Fibroblast of the aortic adventitia (primary cell): ENCODE measurements around the gene LRRD1. TPM values are rescaled to one million over a fixed set of nuclear protein-coding genes. Genes with fewer than 3 reads are reported as not detected.

Experiments used
- DNase-seq: peaks from one replicate; pipeline ENCODE4 v3.0.0-alpha.2; 2010; ENCODE audit warnings: low read depth
- H3K4me3 ChIP-seq: 2 replicates; pipeline ENCODE4 v1.5.1; 2011; ENCODE audit warnings: low read depth, mild to moderate bottlenecking, control low read depth, low read length, moderate library complexity
- CTCF ChIP-seq: IDR thresholded peaks from 2 replicates; pipeline ENCODE4 v1.5.1; 2011; ENCODE audit warnings: mild to moderate bottlenecking, low read length, control low read depth, inconsistent platforms; ENCODE audit not compliant: insufficient read depth
- total RNA-seq: library from RNA; depleted of rRNA; stranded (reverse); fragments of >200 nt; gene quantifications from 2 replicates; pipeline ENCODE4 v1.2.3, GENCODE V29; 2012; ENCODE audit warnings: low replicate concordance

Gene LRRD1
- total RNA-seq = 0.09 and 0.41 TPM in 2 replicates

GRCh38 chr7:92178928-92179924 is at the start of gene LRRD1:
TSS of gene LRRD1 (minus strand) at chr7:92179142. CDS start at chr7:92165202, 13,940 bp downstream.
- H3K4me3 ChIP-seq = peak within 1 kb of the TSS; percentile 55
- peak; percentile 95 for TF ChIP-seq CTCF
- peak; percentile 79 for DNase-seq

DNA sequence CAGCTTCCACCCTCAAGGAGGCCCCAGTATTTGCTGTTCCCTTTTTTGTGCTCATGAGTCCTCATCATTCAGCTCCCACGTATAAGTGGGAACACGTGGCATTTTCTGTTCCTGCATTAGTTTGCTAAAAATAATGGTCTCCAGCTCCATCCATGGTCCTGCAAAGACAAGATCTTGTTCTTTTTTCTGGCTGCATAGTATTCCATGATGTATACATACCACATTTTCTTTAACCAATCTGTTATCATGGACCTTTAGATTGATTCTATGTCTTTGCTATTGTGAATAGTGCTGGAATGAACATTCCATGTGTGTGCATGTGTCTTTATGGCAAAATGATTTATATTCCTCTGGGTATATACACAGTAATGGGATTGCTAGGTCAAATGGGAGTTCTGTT is 49.8 kb upstream of the LRRD1 start:
- TF ChIP-seq CTCF = no peak
- no peak overlapping the region for H3K4me3 ChIP-seq
- no peak for DNase-seq

GRCh38 chr7:92228100-92228499 is 49.2 kb upstream of the LRRD1 start:
- no peak for DNase-seq
- TF ChIP-seq CTCF = no peak

DNA sequence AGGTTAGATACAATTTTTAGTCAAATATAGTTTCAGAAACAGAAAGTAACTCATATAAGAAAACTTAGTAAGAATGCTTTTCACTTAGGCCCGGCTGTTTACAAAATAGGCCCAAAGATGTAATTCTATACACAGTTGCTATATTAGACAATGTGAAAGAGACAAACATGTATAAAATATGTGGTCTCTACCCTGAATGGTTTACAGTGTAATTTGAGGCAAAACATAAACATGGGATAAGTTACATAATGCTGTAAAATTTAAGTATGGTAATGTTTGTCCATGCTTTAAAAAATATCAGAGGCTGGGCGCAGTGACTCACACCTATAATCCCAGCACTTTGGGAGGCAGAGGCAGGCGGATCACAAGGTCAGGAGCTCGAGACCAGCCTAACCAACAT is 48.0 kb upstream of the LRRD1 start:
- TF ChIP-seq CTCF = no peak
- no peak overlapping the region for H3K4me3 ChIP-seq
- DNase-seq = no peak

More at GRCh38 chr7:92228100-92228499, 49.2 kb upstream of the LRRD1 start:
- no peak overlapping the region for H3K4me3 ChIP-seq

DNA sequence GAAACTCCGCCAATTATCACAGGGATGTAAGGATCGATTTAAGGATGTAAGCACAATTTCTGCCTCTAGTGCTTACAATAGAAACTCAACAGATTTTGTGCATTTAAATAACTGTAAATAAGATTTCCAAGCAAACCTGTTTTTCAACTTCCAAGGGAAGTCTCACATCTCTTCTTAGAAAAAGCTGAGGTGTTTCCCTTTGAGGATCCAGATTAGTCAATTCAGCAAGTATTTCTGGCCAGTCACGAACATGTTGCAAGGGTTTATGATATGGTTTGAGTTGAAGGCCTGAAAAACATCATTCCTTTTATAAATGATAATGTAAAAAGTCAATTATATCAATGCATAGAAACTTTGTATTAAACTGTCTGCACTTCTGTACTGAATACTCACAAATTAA is 42.8 kb upstream of the LRRD1 start:
- TF ChIP-seq CTCF = no peak
- no peak overlapping the region for H3K4me3 ChIP-seq
- no peak for DNase-seq

- no peak for TF ChIP-seq CTCF
- no peak overlapping the region for H3K4me3 ChIP-seq
Observed at GRCh38 chr7:92206672-92207071, 27.7 kb upstream of the LRRD1 start.

More at GRCh38 chr7:92206672-92207071, 27.7 kb upstream of the LRRD1 start:
- no peak for DNase-seq
